ENCODE results near the gene MTMR11.
"Not testable (repeated sequence)": the region's sequence is repeated elsewhere in the genome, so short reads cannot be mapped to it uniquely, and the experiment has no call there.

Gene MTMR11

DNA sequence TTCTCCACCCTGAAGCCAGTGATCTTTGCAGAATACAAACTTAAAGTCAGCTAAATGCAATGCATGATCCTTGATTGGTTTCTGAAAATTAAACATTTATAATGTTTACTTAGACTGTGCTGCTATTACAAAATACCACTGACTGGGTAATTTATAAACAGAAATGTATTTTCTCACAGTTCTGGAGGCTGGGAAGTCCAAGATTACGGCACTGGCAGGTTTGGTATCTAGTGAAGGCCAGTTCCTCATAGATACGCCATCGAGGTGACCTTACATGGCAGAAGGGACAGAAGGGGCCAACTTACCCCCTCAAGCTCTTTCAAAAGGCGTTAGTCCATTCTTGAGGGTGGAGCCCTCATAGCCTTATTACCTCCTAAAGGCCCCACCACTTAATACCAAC is 40.1 kb downstream of the MTMR11 start:
- DNase-seq (ENCODE audit: low spot score): no peak

DNA sequence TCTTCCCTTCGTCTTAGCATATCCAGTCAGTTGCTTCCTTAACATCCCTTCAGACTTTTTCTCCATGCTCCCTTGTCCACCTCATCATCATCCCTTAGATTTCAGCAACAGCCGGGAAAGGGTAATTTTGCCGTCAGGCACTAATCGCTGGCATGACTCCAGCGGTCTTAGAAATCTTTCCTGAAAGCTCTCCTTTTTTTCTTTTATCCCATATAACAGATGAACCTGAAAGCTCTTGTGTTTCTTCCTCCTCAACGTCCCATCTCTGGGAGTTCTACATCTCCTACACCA is 47.7 kb downstream of the MTMR11 start:
- DNase-seq (ENCODE audit: low spot score): no peak

DNA sequence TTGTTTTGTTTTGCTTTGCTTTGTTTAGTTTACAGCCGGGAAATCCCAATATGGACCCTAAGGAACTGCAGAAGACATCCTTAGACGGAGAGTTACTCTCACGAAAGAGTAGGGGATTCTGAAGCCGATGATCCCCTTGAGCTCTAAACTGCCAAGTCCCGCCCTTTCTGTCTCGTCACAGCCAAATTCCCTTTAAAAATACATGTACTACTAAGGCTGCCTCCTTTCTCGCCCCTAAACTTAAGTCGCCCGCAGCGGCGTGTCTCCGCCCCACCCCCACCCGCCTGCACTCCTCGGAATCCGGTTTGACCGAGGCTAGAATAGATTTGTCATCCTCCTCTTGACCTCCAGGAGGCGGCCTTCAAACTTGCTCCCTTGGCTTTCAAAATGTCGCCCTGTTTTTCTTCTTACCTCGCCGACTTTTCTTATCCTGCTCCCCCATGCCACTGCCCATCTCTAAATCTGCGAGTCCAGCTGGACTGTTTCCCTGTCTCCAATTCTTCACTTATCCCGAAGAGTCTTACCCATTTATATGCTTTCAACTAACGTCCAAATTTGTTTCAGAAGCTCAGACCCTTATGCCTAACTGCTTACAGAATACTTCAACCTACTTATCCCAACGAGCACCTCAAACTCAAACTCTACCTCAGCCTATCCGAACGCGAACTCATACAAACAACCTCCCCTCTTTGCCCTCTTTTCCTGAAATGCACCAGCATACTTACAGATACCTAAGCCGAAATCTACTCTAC is 48.3 kb downstream of the MTMR11 start:
- DNase-seq (ENCODE audit: low spot score): peak; percentile 75

DNA sequence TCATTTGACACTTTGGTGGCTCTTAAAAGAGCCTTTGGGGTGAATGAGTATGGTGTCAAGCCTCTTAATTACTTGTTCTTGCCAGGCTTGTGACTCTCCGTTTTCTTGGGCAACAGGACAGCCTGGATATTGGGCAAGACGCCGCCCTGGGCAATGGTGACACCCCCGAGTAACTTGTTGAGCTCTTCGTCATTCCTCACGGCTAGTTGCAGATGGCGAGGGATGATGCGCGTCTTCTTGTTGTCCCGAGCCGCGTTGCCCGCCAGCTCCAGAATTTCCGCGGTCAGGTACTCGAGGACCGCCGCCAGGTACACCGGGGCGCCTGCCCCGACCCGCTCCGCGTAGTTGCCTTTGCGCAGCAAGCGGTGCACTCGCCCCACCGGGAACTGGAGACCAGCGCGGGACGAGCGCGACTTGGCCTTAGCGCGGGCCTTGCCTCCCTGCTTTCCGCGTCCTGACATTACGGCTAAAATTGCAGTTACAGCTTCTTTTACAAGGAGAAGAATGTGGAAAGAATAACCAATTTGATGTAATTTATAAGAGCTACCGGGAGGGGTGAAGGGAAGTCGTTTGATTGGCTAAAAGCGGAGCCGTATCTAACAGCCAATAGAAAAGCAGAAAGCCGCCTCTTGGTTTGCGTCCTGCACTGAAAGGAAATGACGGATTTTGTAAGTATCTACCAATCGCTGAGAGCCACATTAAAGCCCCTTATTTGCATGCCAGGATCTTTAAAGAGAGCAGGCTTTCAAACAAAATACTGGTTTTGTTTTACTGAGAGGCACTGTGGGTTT is 49.0 kb downstream of the MTMR11 start:
- peak; percentile 93 for DNase-seq (ENCODE audit: low spot score)

DNA sequence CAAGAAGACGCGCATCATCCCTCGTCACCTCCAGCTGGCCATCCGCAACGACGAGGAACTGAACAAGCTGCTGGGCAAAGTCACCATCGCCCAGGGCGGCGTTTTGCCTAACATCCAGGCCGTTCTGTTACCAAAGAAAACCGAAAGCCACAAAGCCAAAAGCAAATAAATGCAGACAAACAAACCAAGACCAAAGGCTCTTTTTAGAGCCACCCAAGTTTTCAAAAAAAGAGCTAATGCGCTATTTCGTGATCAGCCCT is 49.6 kb downstream of the MTMR11 start:
- not testable (repeated sequence) for DNase-seq (ENCODE audit: low spot score)

DNA sequence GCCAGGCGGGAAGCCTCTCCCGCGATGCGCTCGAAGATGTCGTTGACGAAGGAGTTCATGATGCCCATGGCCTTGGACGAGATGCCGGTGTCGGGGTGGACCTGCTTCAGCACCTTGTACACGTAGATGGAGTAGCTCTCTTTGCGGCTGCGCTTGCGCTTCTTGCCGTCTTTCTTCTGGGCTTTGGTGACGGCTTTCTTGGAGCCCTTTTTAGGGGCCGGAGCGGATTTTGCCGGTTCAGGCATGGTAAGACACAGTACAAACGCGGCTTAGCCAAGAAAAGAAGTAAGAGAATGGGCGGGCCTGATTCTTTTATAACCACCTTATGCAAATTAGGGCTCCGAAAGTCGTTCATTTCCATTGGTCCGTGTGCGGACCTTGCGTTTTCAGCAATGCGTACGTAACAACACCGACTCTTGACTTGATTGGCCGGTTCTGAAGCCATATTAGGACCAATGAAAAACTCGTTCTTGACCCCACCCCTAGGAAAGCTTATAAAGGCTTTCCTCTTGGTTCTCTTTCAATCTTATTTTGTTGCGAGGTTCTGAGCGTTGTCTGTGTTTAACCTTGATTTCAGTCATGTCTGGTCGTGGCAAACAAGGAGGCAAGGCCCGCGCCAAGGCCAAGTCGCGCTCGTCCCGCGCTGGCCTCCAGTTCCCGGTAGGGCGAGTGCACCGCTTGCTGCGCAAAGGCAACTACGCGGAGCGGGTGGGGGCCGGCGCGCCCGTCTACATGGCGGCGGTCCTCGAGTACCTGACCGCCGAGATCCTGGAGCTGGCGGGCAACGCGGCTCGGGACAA is 50.1 kb downstream of the MTMR11 start:
- peak; percentile 98 for DNase-seq (ENCODE audit: low spot score)

DNA sequence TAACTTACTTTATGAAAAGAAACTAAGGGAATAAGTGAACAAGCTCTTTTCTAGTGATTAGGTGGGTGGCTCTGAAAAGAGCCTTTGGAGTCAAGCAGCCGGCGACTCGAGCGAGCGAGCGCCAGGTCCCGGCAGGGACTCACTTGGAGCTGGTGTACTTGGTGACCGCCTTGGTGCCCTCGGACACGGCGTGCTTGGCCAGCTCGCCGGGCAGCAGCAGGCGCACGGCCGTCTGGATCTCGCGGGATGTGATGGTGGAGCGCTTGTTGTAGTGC is 50.6 kb downstream of the MTMR11 start:
- DNase-seq (ENCODE audit: low spot score): not testable (repeated sequence)

DNA sequence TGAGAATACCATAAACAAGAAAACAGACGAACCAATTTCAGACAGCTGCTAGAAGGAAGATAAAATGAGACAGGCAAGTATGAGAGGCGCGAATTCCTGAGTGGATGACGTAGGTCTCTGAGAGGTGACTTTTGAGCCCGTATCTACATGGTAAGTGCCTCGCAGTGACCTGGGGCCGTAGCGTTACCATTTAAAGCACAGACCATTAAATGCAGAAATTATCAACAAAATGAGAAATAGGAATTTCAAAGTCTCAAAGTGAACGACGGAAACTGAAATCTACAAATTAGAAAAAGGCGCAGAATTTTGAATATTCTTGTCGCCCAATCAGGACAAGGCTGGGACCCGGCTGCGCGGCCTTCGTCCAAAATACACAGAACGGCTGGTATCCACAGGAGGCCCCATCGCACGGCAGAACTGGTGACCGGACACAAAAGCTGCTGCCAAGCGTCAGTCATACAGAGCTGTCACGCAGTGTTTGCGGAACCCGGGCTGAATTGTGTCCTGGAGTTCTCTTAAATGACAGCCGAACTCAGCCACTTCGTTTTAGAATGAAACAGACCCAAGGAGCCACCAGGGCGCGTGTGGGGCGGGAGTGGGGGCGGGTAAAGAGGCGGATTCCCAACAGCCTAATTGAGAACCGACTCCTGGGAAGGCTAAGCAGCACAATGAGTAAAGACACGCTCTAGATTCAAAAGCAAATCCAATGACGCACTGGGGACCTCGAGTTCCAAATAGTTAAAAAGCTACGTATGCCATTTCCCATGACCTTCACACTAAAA is 51.1 kb downstream of the MTMR11 start:
- peak; percentile 78 for DNase-seq (ENCODE audit: low spot score)

DNA sequence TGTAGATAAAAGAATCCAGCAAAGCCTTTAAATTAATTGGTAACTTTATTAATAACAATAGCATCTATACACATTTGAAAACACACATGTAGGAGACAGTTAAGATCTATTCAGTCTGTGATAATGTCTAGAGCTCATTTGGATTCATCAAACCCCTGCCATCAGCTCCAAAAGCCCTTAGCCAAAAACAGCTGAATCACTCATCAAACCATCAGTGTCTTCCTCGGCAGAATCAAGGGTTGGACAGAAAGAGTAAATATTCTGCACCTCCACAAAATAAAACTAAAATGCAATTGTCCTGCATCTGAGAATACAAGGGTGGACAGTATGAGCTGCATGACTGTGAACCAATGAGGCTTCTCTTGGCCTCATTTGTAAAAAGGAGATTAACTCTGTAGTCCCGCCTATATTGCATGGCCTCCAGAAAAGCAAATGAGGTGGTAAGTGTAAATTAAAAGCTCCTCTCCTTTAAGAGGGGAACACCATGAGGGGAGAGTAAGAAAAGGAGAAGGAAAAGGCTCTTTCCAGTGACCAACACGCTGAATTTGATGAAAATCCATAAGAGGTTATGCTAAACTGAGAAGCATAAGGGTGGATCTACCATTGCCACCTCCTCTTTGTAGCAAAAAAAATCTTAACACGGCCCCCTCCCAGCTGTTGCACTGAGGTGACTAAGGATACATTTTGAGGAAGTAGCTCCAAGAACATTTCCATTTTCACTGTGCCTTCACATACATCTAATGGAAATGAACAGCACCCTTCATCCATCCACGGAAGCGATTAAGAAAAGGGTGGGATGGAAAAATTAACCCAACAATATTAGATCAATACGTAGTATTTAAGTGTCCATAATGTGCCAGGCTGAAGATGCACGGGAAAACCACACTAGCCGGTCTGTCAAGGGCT is 52.0 kb downstream of the MTMR11 start:
- peak; percentile 45 for DNase-seq (ENCODE audit: low spot score)

DNA sequence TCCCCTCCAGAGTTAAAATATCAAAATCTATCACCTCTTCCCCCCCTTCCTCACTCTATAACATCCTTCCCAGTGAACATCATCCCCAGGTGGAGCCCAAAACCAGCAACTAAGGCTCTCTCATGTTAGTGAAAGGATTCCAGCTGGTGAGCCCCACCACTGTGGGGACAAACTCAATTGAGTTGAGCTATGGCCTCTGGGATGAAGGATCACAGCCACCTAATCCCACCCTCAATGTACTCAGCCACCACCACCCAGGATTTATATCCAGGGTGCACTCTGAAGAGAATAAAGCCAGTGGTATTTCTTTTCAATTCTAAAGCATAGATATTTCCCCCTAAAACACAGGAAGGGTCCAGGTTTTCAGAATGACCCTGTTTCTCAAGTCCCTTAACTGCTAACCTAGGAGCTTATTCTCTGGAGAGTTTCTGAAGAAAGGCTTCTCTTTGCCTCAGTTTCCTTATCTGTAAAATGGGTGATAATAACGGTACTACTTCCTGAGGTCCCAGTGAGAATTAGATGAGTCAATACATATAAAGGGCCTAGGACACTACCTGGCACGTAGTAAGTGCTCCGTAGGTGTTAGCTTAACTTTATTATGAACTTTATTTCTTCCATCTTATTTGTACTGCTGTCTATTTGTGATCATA is 53.0 kb downstream of the MTMR11 start:
- DNase-seq (ENCODE audit: low spot score): no peak

DNA sequence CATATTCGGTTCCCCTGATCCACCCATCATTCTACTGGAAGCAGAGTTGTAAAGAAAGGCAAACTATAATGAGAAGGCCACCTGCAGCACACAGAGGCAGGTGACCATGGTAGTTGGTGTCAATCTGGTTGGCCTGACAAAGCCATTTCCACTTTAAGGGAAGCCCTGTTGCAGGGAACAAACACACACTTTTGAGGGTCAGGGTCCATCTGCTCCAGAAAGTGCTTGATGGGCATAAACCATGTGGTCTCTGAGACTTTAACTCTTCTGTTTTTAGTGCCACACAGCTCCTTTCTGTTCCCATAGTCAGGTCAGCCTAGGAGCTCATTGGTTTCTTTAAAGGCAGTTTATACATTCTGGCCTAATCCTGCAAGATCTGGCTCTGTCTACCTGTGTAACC is 54.8 kb downstream of the MTMR11 start:
- DNase-seq (ENCODE audit: low spot score): no peak

DNA sequence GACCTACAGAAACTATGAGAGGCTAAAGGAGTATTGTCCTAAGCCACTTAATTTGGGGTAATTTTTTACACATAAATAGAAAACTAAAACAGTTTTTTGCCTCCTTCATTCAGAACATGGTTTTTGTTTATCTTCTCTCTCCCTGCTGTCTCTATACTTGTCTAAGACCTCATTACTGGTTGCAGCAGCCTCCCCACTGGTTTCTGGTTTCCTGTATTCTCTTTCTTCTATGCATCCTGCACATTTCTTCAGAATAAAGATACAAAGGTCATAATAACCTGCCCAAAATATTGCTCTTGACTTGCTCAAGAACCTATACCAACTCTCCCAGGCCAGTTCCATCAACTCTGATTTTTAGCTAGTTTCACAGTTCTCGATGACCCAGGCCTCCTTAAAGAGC is 57.1 kb downstream of the MTMR11 start:
- no peak for DNase-seq (ENCODE audit: low spot score)
